H1 (cell line): Measurements from ENCODE around the gene ROPN1. TPM values are rescaled to one million over a fixed set of nuclear protein-coding genes. Genes with fewer than 3 reads are reported as not detected.
"Not testable (repeated sequence)": the region's sequence is repeated elsewhere in the genome, so short reads cannot be mapped to it uniquely, and the experiment has no call there.

Experiments
- CTCF ChIA-PET: fragments of 300-600 bp; sonication (Branson Sonifier 250); formaldehyde crosslinking; loops from one replicate; lab custom pipeline; 2021; ENCODE audit not compliant: partially characterized antibody; lab: Charles Lee
- POLR2A ChIA-PET: fragments of 300-600 bp; sonication (Branson Sonifier 250); formaldehyde crosslinking; loops from one replicate; lab custom pipeline; 2021; ENCODE audit warnings: inconsistent platforms; ENCODE audit not compliant: partially characterized antibody; lab: Charles Lee
- DNase-seq, 2 experiments: peaks; one replicate each; pipeline versions ENCODE4 v3.0.0 to v3.0.0-alpha.2; 2010 to 2022; ENCODE audit warnings: low spot score in 2 of 2, low read depth in 1 of 2, mixed read lengths in 1 of 2
- FAIRE-seq: peaks from 2 replicates; lab custom pipeline; 2011; peaks lifted over from hg19 to GRCh38; lab: Jason Lieb, UNC
- H2AFZ ChIP-seq: 2 replicates; pipeline ENCODE4 v1.8.1; 2012; ENCODE audit warnings: low read length, inconsistent platforms
- H2AK5ac ChIP-seq: 2 replicates; pipeline ENCODE4 v1.6.1; 2013; ENCODE audit warnings: low read depth, low read length
- H2BK120ac ChIP-seq: replicated peaks from 2 replicates; pipeline ENCODE3; 2013; ENCODE audit warnings: low read depth, low read length, inconsistent platforms
- H2BK12ac ChIP-seq: 2 replicates; pipeline ENCODE4 v1.6.1; 2013; ENCODE audit warnings: low read depth, low read length
- H2BK15ac ChIP-seq: 2 replicates; pipeline ENCODE4 v1.6.1; 2013; ENCODE audit warnings: low read length
- H2BK20ac ChIP-seq: 2 replicates; pipeline ENCODE4 v1.6.1; 2013; ENCODE audit warnings: low read length
- H2BK5ac ChIP-seq: 2 replicates; pipeline ENCODE4 v1.6.1; 2013; ENCODE audit warnings: low read depth, low read length
- H3K14ac ChIP-seq: 2 replicates; pipeline ENCODE4 v1.6.1; 2013; ENCODE audit warnings: inconsistent platforms; ENCODE audit not compliant: insufficient read length
- H3K18ac ChIP-seq: 2 replicates; pipeline ENCODE4 v1.6.1; 2013; ENCODE audit warnings: low read length; ENCODE audit errors: extremely low read depth
- H3K23ac ChIP-seq: 2 replicates; pipeline ENCODE4 v1.6.1; 2013; ENCODE audit warnings: inconsistent platforms; ENCODE audit not compliant: insufficient read length
- H3K23me2 ChIP-seq: 2 replicates; pipeline ENCODE4 v1.6.1; 2013; ENCODE audit warnings: low read depth, low read length
- H3K27ac ChIP-seq: 2 replicates; pipeline ENCODE4 v1.6.1; 2011; ENCODE audit warnings: low read depth, low read length, inconsistent platforms
- H3K27me3 ChIP-seq, 4 experiments: replicated peaks in 1 of 4; 1 replicate in 1 of 4; 2 replicates in 3 of 4; pipeline versions ENCODE4 v1.6.1 to v1.8.1; 2011 to 2013; ENCODE audit warnings: low read length in 3 of 4, mild to moderate bottlenecking in 3 of 4, inconsistent platforms in 2 of 4, mixed read lengths in 2 of 4, moderate library complexity in 1 of 4; ENCODE audit not compliant: control insufficient read depth in 3 of 4, insufficient read depth in 3 of 4; ENCODE audit errors: extremely low read depth in 1 of 4
- H3K36me3 ChIP-seq, 4 experiments: 2 replicates each; pipeline versions ENCODE4 v1.6.1 to v1.8.1; 2011 to 2013; ENCODE audit warnings: mild to moderate bottlenecking in 4 of 4, low read length in 3 of 4, moderate library complexity in 2 of 4, control low read depth in 1 of 4, inconsistent platforms in 1 of 4; ENCODE audit not compliant: insufficient read depth in 4 of 4, control insufficient read depth in 2 of 4
- H3K4ac ChIP-seq: replicated peaks from 2 replicates; pipeline ENCODE3; 2013; ENCODE audit warnings: low read length, low read depth, mixed read lengths, inconsistent platforms; ENCODE audit not compliant: insufficient read length
- H3K4me1 ChIP-seq, 4 experiments: replicated peaks in 1 of 4; 1 replicate in 1 of 4; 2 replicates in 3 of 4; pipeline versions ENCODE4 v1.6.1 to v1.8.1; 2011 to 2013; ENCODE audit warnings: low read length in 3 of 4, inconsistent platforms in 2 of 4, mixed read lengths in 1 of 4; ENCODE audit not compliant: insufficient read depth in 4 of 4, control insufficient read depth in 3 of 4
- H3K4me2 ChIP-seq, 2 experiments: 2 replicates each; pipeline versions ENCODE4 v1.6.1 to v1.8.1; 2011 to 2013; ENCODE audit warnings: low read depth in 2 of 2, low read length in 2 of 2, control low read depth in 1 of 2, inconsistent platforms in 1 of 2, mild to moderate bottlenecking in 1 of 2; ENCODE audit not compliant: insufficient read depth in 1 of 2
- H3K4me3 ChIP-seq, 4 experiments: fragments of 200-600, 300-600 bp in 1 of 4; sonication (generic), shearing (Covaris generic), sonication (Bioruptor Twin) in 1 of 4; 2 replicates each; pipeline versions ENCODE4 v1.5.1 to v1.8.1; 2011 to 2016; ENCODE audit warnings: low read length in 4 of 4, low read depth in 3 of 4, control low read depth in 2 of 4, inconsistent platforms in 2 of 4, mild to moderate bottlenecking in 2 of 4, mixed read lengths in 1 of 4, moderate library complexity in 1 of 4; ENCODE audit not compliant: insufficient read depth in 2 of 4; ENCODE audit errors: extremely low read depth in 1 of 4
- H3K56ac ChIP-seq: replicated peaks from 2 replicates; pipeline ENCODE3; 2013; ENCODE audit warnings: low read depth, mild to moderate bottlenecking, mixed read lengths, low read length, inconsistent platforms; ENCODE audit not compliant: insufficient read length
- H3K79me1 ChIP-seq: 2 replicates; pipeline ENCODE4 v1.6.1; 2013; ENCODE audit warnings: low read depth, low read length, control low read depth
- H3K79me2 ChIP-seq, 2 experiments: 2 replicates each; pipeline versions ENCODE4 v1.6.1 to v1.8.1; 2012 to 2013; ENCODE audit warnings: low read length in 2 of 2, mild to moderate bottlenecking in 2 of 2, inconsistent platforms in 1 of 2; ENCODE audit not compliant: insufficient read depth in 2 of 2, control insufficient read depth in 1 of 2
- H3K9ac ChIP-seq, 4 experiments: replicated peaks in 1 of 4; 1 replicate in 1 of 4; 2 replicates in 3 of 4; pipeline versions ENCODE4 v1.6.1 to v1.8.1; 2011 to 2013; ENCODE audit warnings: low read depth in 3 of 4, low read length in 3 of 4, control low read depth in 2 of 4, mild to moderate bottlenecking in 2 of 4, moderate library complexity in 2 of 4, inconsistent platforms in 1 of 4; ENCODE audit errors: extremely low read depth in 1 of 4
- H3K9me3 ChIP-seq, 2 experiments: 2 replicates each; pipeline versions ENCODE4 v1.6.1 to v1.8.1; 2012 to 2013; ENCODE audit warnings: mild to moderate bottlenecking in 2 of 2, moderate library complexity in 2 of 2, control low read depth in 1 of 2, inconsistent platforms in 1 of 2, low read depth in 1 of 2, low read length in 1 of 2, mixed read lengths in 1 of 2; ENCODE audit not compliant: insufficient read depth in 2 of 2
- H4K20me1 ChIP-seq, 2 experiments: replicated peaks in 1 of 2; 2 replicates each; pipeline versions ENCODE3 to v1.8.1; 2011 to 2013; ENCODE audit warnings: inconsistent platforms in 2 of 2, low read length in 2 of 2, mild to moderate bottlenecking in 1 of 2; ENCODE audit not compliant: insufficient read depth in 2 of 2, control insufficient read depth in 1 of 2
- H4K5ac ChIP-seq: 2 replicates; pipeline ENCODE4 v1.6.1; 2013; ENCODE audit warnings: low read length, low read depth, mixed read lengths, inconsistent platforms; ENCODE audit not compliant: insufficient read length
- H4K8ac ChIP-seq: 2 replicates; pipeline ENCODE4 v1.8.0; 2013; ENCODE audit warnings: mild to moderate bottlenecking, moderate library complexity, low read length, inconsistent platforms; ENCODE audit not compliant: insufficient read depth; ENCODE audit errors: extremely low read depth
- H4K91ac ChIP-seq: replicated peaks from 2 replicates; pipeline ENCODE3; 2013; ENCODE audit warnings: low read length, mixed read lengths, inconsistent platforms; ENCODE audit not compliant: insufficient read length
- WGBS, 2 experiments: shearing (Covaris generic) in 1 of 2; methylation state at CpG; one replicate each; pipeline versions ENCODE4 v1.1.6 to v1.1.7; 2013 to 2015; ENCODE audit warnings: low lambda C conversion rate in 2 of 2, mixed read lengths in 2 of 2, inconsistent platforms in 1 of 2, low coverage in 1 of 2, missing lambda C conversion rate in 1 of 2; ENCODE audit not compliant: insufficient replicate concordance in 2 of 2, insufficient coverage in 1 of 2, insufficient read length in 1 of 2; ENCODE audit errors: extremely low coverage in 1 of 2, missing lambda C conversion rate in 1 of 2; 5-methylcytosine and 5-hydroxymethylcytosine counted together
- polyA plus RNA-seq, 7 experiments: library from polyadenylated mRNA; depleted of rRNA in 3 of 7; stranded (reverse) in 5 of 7; unstranded in 2 of 7; fragments of >200 nt in 5 of 7; fragments of 200-250 nt in 2 of 7; gene quantifications; 1 replicate in 5 of 7; 2 replicates in 1 of 7; 4 replicates in 1 of 7; pipeline versions ENCODE4 v1.2.1 to v1.2.3, GENCODE V29; 2011 to 2013; ENCODE audit warnings: missing spikeins in 2 of 7, mixed read lengths in 2 of 7
- total RNA-seq: library from RNA; stranded (reverse); fragmentation: NEBNext Ultra II Directional; extraction: Animal tissue kit (Norgen Biotek cat#: 25700); gene quantifications from 2 replicates; pipeline ENCODE4 v1.2.1, GENCODE V29; 2021

The ROPN1 gene
- total and polyA plus RNA-seq, 2 of the 8 experiments (the other 6 are each of a cell fraction or from before 2014, with no cell fraction given): 0.03 TPM; not detected in 1

GRCh38 chr3:124002405-124003079 is 10.6 kb upstream of the ROPN1 start:
- H3K9me3 ChIP-seq, CTCF ChIA-PET, H4K91ac ChIP-seq, H3K4me2 ChIP-seq, H2AK5ac ChIP-seq, H4K8ac ChIP-seq, H3K23me2 ChIP-seq, H3K14ac ChIP-seq, H3K79me2 ChIP-seq, H4K20me1 ChIP-seq, H3K36me3 ChIP-seq, H2AFZ ChIP-seq, H3K23ac ChIP-seq, H3K27ac ChIP-seq, H2BK120ac ChIP-seq, H2BK5ac ChIP-seq, H3K79me1 ChIP-seq, H3K4ac ChIP-seq, H3K4me3 ChIP-seq, H3K27me3 ChIP-seq, FAIRE-seq, H3K4me1 ChIP-seq, H4K5ac ChIP-seq, POLR2A ChIA-PET, DNase-seq, H2BK15ac ChIP-seq, H3K56ac ChIP-seq, H2BK20ac ChIP-seq, H2BK12ac ChIP-seq, H3K18ac ChIP-seq, H3K9ac ChIP-seq: not testable (repeated sequence)
- 85% methylated on average over 2 of the region's 2 CpGs; no CpG with 5 or more reads in 1 of the 2 experiments for WGBS, 2 experiments

DNA sequence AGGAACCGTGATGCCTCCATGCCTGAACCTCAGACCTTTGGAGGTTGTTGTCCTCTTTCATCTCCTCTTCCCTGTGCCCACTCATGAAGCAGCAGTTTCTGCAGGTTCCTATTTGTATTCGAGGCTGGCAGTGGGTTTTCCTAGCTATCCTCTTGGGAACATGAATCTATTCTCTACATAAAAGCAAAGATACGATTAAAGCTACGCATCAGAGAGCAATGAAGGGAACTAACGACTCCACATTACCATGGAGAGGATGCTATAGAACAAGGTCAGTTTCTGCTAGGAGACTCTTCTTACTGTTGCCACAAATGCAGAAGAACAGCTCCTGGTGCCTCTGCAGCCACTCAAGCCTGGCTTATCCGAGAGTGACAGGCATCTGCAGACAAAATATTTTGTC is 9.4 kb upstream of the ROPN1 start:
- H3K27me3 ChIP-seq, H3K23me2 ChIP-seq, H2BK15ac ChIP-seq, H3K18ac ChIP-seq, H2BK5ac ChIP-seq, H3K14ac ChIP-seq, H3K36me3 ChIP-seq, H2BK120ac ChIP-seq, H4K5ac ChIP-seq, POLR2A ChIA-PET, H3K79me2 ChIP-seq, H3K56ac ChIP-seq, H3K9ac ChIP-seq, H3K4me1 ChIP-seq, H3K4me2 ChIP-seq, DNase-seq, H2AFZ ChIP-seq, H4K8ac ChIP-seq, H2AK5ac ChIP-seq, H2BK20ac ChIP-seq, H3K23ac ChIP-seq, H4K91ac ChIP-seq, FAIRE-seq, H2BK12ac ChIP-seq, H3K4me3 ChIP-seq, H3K4ac ChIP-seq, H3K79me1 ChIP-seq, H3K9me3 ChIP-seq, H3K27ac ChIP-seq, H4K20me1 ChIP-seq: not testable (repeated sequence)
- CTCF ChIA-PET: interaction anchor here (1.2 kb wide), 1 partner anchor 32 kb away, joined by 3 read pairs; the partner anchor contains the start of gene KALRN
- WGBS, 2 experiments: 80% methylated on average over 6 of the region's 6 CpGs; no CpG with 5 or more reads in 1 of the 2 experiments
